Fibroblast of pulmonary artery (primary cell): Measurements from ENCODE around the gene CLDN18.

Source experiments
- DNase-seq: peaks from one replicate; pipeline ENCODE4 v3.0.0-alpha.2; 2010; ENCODE audit warnings: low read depth
- H3K4me3 ChIP-seq: replicated peaks from 2 replicates; pipeline ENCODE4 v1.5.1; 2011; ENCODE audit warnings: low read depth, mild to moderate bottlenecking, control low read depth, low read length, moderate library complexity
- TF ChIP-seq, protein P1 (sequence below): IDR thresholded peaks from 2 replicates; pipeline ENCODE4 v1.5.1; 2011; ENCODE audit warnings: mild to moderate bottlenecking, control low read depth, low read length, inconsistent platforms; ENCODE audit errors: missing control alignments

The CLDN18 gene

DNA sequence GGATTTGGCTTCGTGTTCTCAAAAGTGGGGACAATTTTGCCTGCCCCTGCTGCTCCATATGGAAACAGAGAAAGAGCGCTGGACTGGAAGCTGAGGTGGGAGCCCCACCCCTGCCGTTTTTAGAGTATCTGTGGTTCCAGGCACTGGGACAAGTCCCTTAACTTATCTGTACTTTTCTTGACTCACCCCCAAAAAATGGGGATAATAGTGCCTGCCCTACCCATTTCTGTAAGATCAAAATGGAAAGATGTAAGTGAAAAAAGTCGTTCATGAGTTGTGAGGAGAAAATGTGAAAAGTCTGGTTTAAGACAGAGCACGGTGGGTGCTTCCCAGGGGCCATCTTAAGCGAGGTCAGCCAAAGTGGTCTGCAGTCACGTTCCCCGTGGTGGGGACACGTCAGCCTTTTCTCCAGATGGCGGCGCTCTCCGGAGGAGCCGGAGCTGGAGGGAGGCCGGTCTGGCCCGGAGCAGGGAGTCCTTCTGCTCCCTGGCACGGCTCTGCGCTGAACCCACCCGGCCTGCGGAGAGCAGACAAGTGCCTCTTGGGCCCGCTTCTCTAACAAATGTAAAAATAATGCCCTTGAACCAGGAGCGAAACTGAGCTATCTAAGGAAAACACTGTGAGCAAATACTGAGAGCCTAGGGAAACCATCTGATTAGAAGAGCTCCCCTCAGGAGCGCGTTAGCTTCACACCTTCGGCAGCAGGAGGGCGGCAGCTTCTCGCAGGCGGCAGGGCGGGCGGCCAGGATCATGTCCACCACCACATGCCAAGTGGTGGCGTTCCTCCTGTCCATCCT lies at the start of gene CLDN18:
Gene CLDN18 (plus strand): TSS at position 690 of the 797 bp plus-strand sequence. CDS start 61 bp downstream, at position 751.
- peak; percentile 3 for DNase-seq

DNA sequence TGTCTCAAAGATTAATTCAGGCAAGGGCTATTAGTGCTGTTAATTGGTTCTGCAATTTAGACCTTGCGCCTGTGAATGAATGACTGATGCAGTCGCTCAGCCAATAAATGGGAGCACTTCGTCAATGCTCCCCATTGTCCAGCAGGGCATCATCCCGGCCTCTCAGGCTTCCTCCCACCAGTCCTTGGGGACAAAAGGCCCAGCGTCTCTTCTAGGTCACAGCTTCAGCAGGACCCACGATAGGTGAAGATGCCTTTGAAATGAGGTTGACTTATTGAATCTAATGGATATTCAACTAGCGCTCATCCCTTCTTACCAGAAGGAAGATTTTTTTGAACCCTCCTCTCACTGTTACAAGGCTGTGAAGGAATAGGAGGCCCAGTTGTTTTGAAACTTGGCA lies 47.7 kb upstream of the CLDN18 start:
- no peak overlapping the region for H3K4me3 ChIP-seq
- no peak for DNase-seq
- TF ChIP-seq, protein P1, sequence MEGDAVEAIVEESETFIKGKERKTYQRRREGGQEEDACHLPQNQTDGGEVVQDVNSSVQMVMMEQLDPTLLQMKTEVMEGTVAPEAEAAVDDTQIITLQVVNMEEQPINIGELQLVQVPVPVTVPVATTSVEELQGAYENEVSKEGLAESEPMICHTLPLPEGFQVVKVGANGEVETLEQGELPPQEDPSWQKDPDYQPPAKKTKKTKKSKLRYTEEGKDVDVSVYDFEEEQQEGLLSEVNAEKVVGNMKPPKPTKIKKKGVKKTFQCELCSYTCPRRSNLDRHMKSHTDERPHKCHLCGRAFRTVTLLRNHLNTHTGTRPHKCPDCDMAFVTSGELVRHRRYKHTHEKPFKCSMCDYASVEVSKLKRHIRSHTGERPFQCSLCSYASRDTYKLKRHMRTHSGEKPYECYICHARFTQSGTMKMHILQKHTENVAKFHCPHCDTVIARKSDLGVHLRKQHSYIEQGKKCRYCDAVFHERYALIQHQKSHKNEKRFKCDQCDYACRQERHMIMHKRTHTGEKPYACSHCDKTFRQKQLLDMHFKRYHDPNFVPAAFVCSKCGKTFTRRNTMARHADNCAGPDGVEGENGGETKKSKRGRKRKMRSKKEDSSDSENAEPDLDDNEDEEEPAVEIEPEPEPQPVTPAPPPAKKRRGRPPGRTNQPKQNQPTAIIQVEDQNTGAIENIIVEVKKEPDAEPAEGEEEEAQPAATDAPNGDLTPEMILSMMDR: no peak

More for the DNA sequence above, at the start of gene CLDN18:
- TF ChIP-seq, protein P1: no peak
- H3K4me3 ChIP-seq: no peak within 1 kb of the TSS

DNA sequence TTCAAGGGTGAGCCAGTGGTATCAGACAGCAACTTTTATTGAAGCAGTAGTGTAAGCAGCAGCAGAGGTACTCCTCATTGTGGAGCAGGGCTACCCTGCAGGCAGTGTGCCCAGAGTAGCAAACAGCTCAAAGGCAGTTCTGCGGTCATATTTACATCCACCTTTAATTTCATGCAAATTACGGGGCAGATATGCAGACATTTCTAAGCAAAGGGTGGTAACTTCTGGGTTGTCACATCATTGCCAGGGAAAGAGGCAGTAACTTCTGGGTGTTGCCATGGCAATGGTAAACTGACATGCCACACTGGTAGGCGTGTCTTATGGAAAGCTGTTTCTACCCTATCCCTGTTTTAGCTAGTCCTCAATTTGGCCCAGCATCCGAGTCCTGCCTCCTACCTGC lies 46.5 kb upstream of the CLDN18 start:
- TF ChIP-seq, protein P1: no peak
- no peak for DNase-seq
- no peak overlapping the region for H3K4me3 ChIP-seq

DNA sequence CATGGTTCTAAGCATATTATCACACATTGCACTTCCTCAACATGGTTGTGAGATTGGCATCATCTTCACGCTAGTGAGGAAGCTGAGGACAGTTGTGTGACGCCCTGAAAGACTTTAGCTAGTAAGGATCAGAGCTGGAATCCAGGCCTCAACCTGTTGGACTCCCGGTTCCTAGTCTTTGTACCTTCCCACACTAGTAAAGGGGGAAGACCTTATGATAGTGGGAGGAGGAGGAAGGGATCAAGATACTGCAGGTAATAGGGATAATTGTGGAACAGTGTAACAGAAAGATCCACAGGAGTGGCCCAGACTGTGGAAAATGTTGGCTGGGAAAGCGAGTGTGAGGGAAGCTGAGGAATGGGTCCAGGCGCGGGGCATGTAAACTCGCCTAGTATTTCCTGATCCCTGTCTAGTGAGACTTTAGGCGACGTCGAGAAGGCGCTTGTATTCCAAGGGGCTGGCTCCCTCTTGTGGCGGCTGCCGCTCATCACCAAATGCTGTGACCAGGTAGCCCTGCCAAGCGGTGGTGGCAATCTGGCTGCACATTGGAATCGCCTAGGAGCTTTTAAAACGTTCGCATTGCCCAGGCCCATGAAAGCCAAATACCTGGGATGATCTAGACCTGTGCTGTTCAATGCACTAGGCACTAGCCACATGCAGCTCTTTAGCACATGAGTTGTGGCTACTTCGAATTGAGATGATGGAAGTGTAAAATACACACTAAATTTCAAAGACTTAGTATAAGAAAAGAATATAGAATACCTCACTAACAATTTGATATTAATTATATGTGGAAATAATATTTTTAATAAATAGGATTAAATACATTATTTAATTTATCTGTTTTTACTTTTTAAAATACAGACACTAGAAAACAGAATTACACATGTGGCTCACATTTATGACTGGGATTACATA lies 38.8 kb upstream of the CLDN18 start:
- TF ChIP-seq, protein P1: peak; percentile 94
- H3K4me3 ChIP-seq: no peak overlapping the region
- DNase-seq: peak; percentile 68

DNA sequence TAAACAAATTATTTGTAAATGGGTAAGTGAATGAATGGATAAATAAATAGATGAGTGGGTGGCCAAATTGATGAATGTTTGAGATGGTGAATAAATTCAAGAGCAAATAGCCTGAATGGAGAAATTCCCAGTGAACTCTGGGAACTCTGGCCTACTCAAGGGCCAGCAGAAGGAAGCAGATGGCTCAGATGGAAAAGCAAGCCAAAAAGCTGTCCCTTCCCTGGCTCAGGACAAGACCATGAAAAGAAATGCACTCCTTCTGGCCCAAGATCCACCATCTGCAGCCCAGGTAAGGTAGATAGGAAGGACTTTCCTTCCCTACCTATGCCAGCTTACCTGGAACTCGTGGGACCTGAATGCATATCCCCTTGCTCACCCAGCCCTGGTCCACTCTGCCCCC lies 37.6 kb upstream of the CLDN18 start:
- H3K4me3 ChIP-seq: no peak overlapping the region
- TF ChIP-seq, protein P1: no peak
- DNase-seq: no peak

DNA sequence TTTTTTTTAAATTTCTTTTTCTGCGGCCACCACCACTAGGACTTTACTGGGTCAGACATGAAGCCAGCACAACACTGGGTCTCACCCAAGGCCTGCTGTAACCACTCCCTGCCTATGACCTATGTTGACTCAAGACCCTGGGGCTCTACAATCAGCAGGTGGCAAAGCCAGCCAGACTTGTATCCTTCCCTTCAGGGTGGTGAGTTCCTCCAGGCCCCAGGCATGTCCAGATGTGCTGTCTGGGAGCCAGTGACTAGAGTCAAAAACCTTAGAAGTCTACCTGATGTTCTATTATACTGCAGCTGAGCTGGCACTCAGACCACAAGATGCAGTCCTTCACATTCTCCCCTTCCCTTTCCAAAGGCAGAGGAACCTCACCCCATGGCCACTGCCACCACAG lies 31.6 kb upstream of the CLDN18 start:
- no peak overlapping the region for H3K4me3 ChIP-seq
- TF ChIP-seq, protein P1: no peak
- no peak for DNase-seq
